Measurements from ENCODE around the gene TNP2. TPM values are rescaled to one million over a fixed set of nuclear protein-coding genes. Genes with fewer than 3 reads are reported as not detected.

Gene TNP2
- total RNA-seq, 1 donor from 2014 or later, result not detected

GRCh38 chr16:11283820-11284248, 14.7 kb upstream of the TNP2 start:
- DNase-seq (ENCODE audit: low read depth), result no peak
- H3K4me3 ChIP-seq (ENCODE audit: low read depth, low read length), result no peak overlapping the region
- TF ChIP-seq CTCF (conservative IDR thresholded peaks at IDR 0.05; ENCODE audit: low read depth, low read length), result no peak

- no peak for DNase-seq (ENCODE audit: low read depth)
Measured at GRCh38 chr16:11280616-11281522, 11.7 kb upstream of the TNP2 start, which contains the start of gene PRM1. Gene PRM1, minus strand, starts transcription at chr16:11281330. Its CDS starts 92 bp downstream, at chr16:11281238.

GRCh38 chr16:11278681-11279628, 9.8 kb upstream of the TNP2 start:
- no peak for DNase-seq (ENCODE audit: low read depth)
- no peak for TF ChIP-seq CTCF (conservative IDR thresholded peaks at IDR 0.05; ENCODE audit: low read depth, low read length)
- no peak overlapping the region for H3K4me3 ChIP-seq (ENCODE audit: low read depth, low read length)

More at GRCh38 chr16:11280616-11281522, 11.7 kb upstream of the TNP2 start, which contains the start of gene PRM1:
- TF ChIP-seq CTCF (conservative IDR thresholded peaks at IDR 0.05; ENCODE audit: low read depth, low read length), result no peak
- no peak within 1 kb of the TSS for H3K4me3 ChIP-seq (ENCODE audit: low read depth, low read length)

GRCh38 chr16:11277607-11278337, 8.6 kb upstream of the TNP2 start:
- no peak overlapping the region for H3K4me3 ChIP-seq (ENCODE audit: low read depth, low read length)

DNA sequence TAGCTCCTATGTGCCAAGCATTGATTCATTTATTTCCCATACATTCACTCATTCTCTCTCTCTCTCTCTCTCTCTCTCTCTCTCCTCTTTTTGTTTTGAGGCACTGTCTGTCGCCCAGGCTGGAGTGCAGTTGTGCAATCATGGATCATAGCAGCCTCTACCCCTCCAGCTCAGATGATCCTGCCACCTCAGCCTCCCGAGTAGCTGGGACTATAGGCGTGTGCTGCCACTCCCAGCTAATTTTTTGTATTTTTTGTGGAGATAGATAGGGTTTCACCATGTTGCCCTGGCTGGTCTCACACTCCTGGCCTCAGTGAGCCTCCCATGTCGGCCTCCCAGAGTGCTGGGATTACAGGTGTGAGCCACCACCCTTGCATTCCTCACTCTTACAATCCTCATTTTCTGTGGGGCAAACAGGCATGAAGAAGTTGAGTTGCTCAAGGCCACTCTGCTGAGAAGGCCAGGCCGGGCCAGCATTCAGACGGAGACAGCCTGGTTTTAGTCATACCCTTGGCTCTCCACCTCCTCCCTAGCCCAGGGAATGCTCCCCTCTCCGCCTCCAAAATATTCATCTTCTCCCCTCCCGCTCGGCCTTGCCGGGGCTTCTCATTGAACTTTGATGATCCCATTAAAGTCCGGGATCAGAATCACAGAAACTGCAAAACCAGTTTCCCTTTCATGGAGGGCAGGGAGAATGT, 7.9 kb upstream of the TNP2 start:
- no peak overlapping the region for H3K4me3 ChIP-seq (ENCODE audit: low read depth, low read length)
- TF ChIP-seq CTCF (conservative IDR thresholded peaks at IDR 0.05; ENCODE audit: low read depth, low read length), result no peak
- DNase-seq (ENCODE audit: low read depth), result no peak

More at GRCh38 chr16:11277607-11278337, 8.6 kb upstream of the TNP2 start:
- no peak for DNase-seq (ENCODE audit: low read depth)
- TF ChIP-seq CTCF (conservative IDR thresholded peaks at IDR 0.05; ENCODE audit: low read depth, low read length), result no peak

Measured in epithelial cell of proximal tubule (primary cell).